SK-N-SH (cell line): ENCODE results near the gene RAPH1. TPM values are rescaled to one million over a fixed set of nuclear protein-coding genes. Genes with fewer than 3 reads are reported as not detected.
A peak's percentile ranks its signal among the peaks of the same experiment; 100 is the strongest.

Experiments
- CTCF ChIA-PET: fragments of 300-600, 350-600 bp; formaldehyde crosslinking; extraction: SDS; loops from one replicate; lab custom pipeline; 2021; lab: Yijun Ruan, JAX
- POLR2A ChIA-PET: fragments of 350-600 bp; sonication (Branson Sonifier 250); formaldehyde crosslinking; extraction: SDS; loops from one replicate; lab custom pipeline; 2020; ENCODE audit warnings: antibody characterized with exemption, inconsistent platforms; lab: Yijun Ruan, JAX
- DNase-seq: peaks from one replicate; pipeline ENCODE4 v3.0.0; 2012
- H2AFZ ChIP-seq: fragments of 200-600 bp; sonication (generic); 2 replicates; pipeline ENCODE4 v1.8.1; 2016; ENCODE audit warnings: antibody characterized with exemption, mild to moderate bottlenecking, low read depth
- H3F3A ChIP-seq: fragments of 200-600 bp; sonication (generic); replicated peaks from 2 replicates; pipeline ENCODE3; 2016; ENCODE audit warnings: antibody characterized with exemption, mild to moderate bottlenecking; ENCODE audit not compliant: insufficient read depth
- H3K27ac ChIP-seq, 2 experiments: fragments of 200-500 bp in 1 of 2; fragments of 200-600 bp in 1 of 2; sonication (Bioruptor generic) in 1 of 2; sonication (generic), shearing (Covaris generic) in 1 of 2; 2 replicates each; pipeline versions ENCODE4 v1.5.1 to v1.6.1; 2014 to 2016; ENCODE audit warnings: low read depth in 2 of 2, inconsistent platforms in 1 of 2, low read length in 1 of 2, mild to moderate bottlenecking in 1 of 2, mixed read lengths in 1 of 2
- H3K27me3 ChIP-seq: fragments of 200-600 bp; sonication (generic), shearing (Covaris generic); 2 replicates; pipeline ENCODE4 v1.6.1; 2016; ENCODE audit warnings: mixed run types; ENCODE audit not compliant: insufficient read depth
- H3K36me3 ChIP-seq, 2 experiments: fragments of 200-500 bp in 1 of 2; fragments of 200-600 bp in 1 of 2; sonication (Bioruptor generic) in 1 of 2; sonication (generic) in 1 of 2; replicated peaks in 1 of 2; 2 replicates each; pipeline versions ENCODE3 to v1.5.1; 2014 to 2016; ENCODE audit warnings: low read length in 1 of 2, mild to moderate bottlenecking in 1 of 2; ENCODE audit not compliant: insufficient read depth in 2 of 2, control insufficient read depth in 1 of 2
- H3K4me1 ChIP-seq, 2 experiments: fragments of 200-500 bp in 1 of 2; fragments of 200-600 bp in 1 of 2; sonication (Bioruptor generic) in 1 of 2; sonication (generic), shearing (Covaris generic) in 1 of 2; 2 replicates each; pipeline versions ENCODE4 v1.5.1 to v1.6.1; 2014 to 2016; ENCODE audit warnings: low read depth in 1 of 2, low read length in 1 of 2, mixed run types in 1 of 2; ENCODE audit not compliant: insufficient read depth in 2 of 2, control insufficient read depth in 1 of 2
- H3K4me2 ChIP-seq: fragments of 200-600 bp; sonication (generic), shearing (Covaris generic); 2 replicates; pipeline ENCODE4 v1.6.1; 2017; ENCODE audit warnings: mixed run types
- H3K4me3 ChIP-seq, 2 experiments: fragments of 200-500 bp in 1 of 2; fragments of 200-600 bp in 1 of 2; sonication (Bioruptor generic) in 1 of 2; sonication (generic), shearing (Covaris generic) in 1 of 2; 2 replicates each; pipeline versions ENCODE4 v1.5.1 to v1.8.1; 2014 to 2016; ENCODE audit warnings: low read depth in 2 of 2, inconsistent platforms in 1 of 2, low read length in 1 of 2, mild to moderate bottlenecking in 1 of 2, mixed read lengths in 1 of 2, moderate library complexity in 1 of 2
- H3K79me2 ChIP-seq: fragments of 200-600 bp; sonication (generic); 2 replicates; pipeline ENCODE4 v1.8.1; 2017; ENCODE audit warnings: mild to moderate bottlenecking; ENCODE audit not compliant: insufficient read depth
- H3K9ac ChIP-seq: fragments of 200-600 bp; sonication (generic); 2 replicates; pipeline ENCODE4 v1.6.1; 2017; ENCODE audit warnings: mixed run types
- H3K9me2 ChIP-seq: fragments of 200-600 bp; sonication (generic); 2 replicates; pipeline ENCODE4 v1.6.1; 2017; ENCODE audit warnings: mixed run types
- H3K9me3 ChIP-seq: fragments of 200-600 bp; sonication (generic); 2 replicates; pipeline ENCODE4 v1.6.1; 2017; ENCODE audit warnings: mixed run types, mild to moderate bottlenecking, moderate library complexity
- H4K20me1 ChIP-seq: fragments of 200-600 bp; sonication (generic); 2 replicates; pipeline ENCODE4 v1.6.1; 2017; ENCODE audit warnings: mild to moderate bottlenecking, mixed run types; ENCODE audit not compliant: insufficient read depth
- CHD2 ChIP-seq: fragments of 150-350 bp; IDR thresholded peaks from 2 replicates; pipeline ENCODE4 v1.6.1; 2018; ENCODE audit warnings: low read length; ENCODE audit not compliant: partially characterized antibody
- ELF1 ChIP-seq: IDR thresholded peaks from 2 replicates; pipeline ENCODE4 v1.4.0; 2012
- FOXJ3 ChIP-seq: sonication (generic); formaldehyde crosslinking; IDR thresholded peaks from 2 replicates; pipeline ENCODE4 v1.5.1; 2020; ENCODE audit warnings: mild to moderate bottlenecking, missing genetic modification reagents
- GABPA ChIP-seq: IDR thresholded peaks from 2 replicates; pipeline ENCODE4 v1.4.0; 2012; ENCODE audit warnings: low read depth, mild to moderate bottlenecking
- IRF3 ChIP-seq: fragments of 150-350 bp; IDR thresholded peaks from 2 replicates; pipeline ENCODE4 v1.6.1; 2016; ENCODE audit warnings: mild to moderate bottlenecking, low read depth, low read length
- MEF2A ChIP-seq: IDR thresholded peaks from 2 replicates; pipeline ENCODE4 v1.4.0; 2012; ENCODE audit warnings: low read depth, borderline replicate concordance
- MXI1 ChIP-seq: IDR thresholded peaks from 2 replicates; pipeline ENCODE4 v1.6.1; 2012; ENCODE audit warnings: mild to moderate bottlenecking, low read depth, low read length, improper control_type of control experiment
- POLR2AphosphoS5 ChIP-seq: IDR thresholded peaks from 2 replicates; pipeline ENCODE4 v1.6.1; 2012; ENCODE audit warnings: low read depth, low read length
- RCOR1 ChIP-seq: fragments of 150-350 bp; IDR thresholded peaks from 2 replicates; pipeline ENCODE4 v1.6.1; 2017; ENCODE audit warnings: antibody characterized with exemption, low read length
- REST ChIP-seq: IDR thresholded peaks from 2 replicates; pipeline ENCODE4 v1.6.1; 2012; ENCODE audit warnings: mild to moderate bottlenecking, low read depth, low read length, moderate library complexity
- RFX5 ChIP-seq: IDR thresholded peaks from 2 replicates; pipeline ENCODE4 v1.6.1; 2012; ENCODE audit warnings: mild to moderate bottlenecking, improper control_type of control experiment, low read length
- RXRA ChIP-seq: IDR thresholded peaks from 2 replicates; pipeline ENCODE4 v1.4.0; 2012; ENCODE audit warnings: low read depth, mild to moderate bottlenecking, borderline replicate concordance
- SIN3A ChIP-seq: IDR thresholded peaks from 2 replicates; pipeline ENCODE4 v1.6.1; 2012; ENCODE audit warnings: low read depth, mild to moderate bottlenecking, low read length, moderate library complexity, borderline replicate concordance
- SMC3 ChIP-seq: IDR thresholded peaks from 2 replicates; pipeline ENCODE4 v1.6.1; 2012; ENCODE audit warnings: low read depth, low read length, improper control_type of control experiment
- TAF1 ChIP-seq: IDR thresholded peaks from 2 replicates; pipeline ENCODE4 v1.6.1; 2012; ENCODE audit warnings: low read depth, mild to moderate bottlenecking, low read length, moderate library complexity, borderline replicate concordance
- TCF12 ChIP-seq: IDR thresholded peaks from 2 replicates; pipeline ENCODE4 v1.4.0; 2012
- TEAD4 ChIP-seq: IDR thresholded peaks from 2 replicates; pipeline ENCODE4 v1.4.0; 2012; ENCODE audit warnings: mild to moderate bottlenecking, borderline replicate concordance; ENCODE audit not compliant: insufficient read depth
- whole genome bisulfite sequencing: methylation state at CpG from one replicate; pipeline ENCODE4 v1.1.6; 2017; ENCODE audit warnings: low lambda C conversion rate; 5-methylcytosine and 5-hydroxymethylcytosine counted together
- polyA plus RNA-seq, 3 experiments: library from polyadenylated mRNA; depleted of rRNA; stranded (reverse); fragments of >200 nt; gene quantifications; 2 replicates each; pipeline ENCODE4 v1.2.3, GENCODE V29; 2012
- TF ChIP-seq, protein P1 (sequence below): IDR thresholded peaks from 2 replicates; pipeline ENCODE4; 2012
- TF ChIP-seq, protein P2 (sequence below): IDR thresholded peaks from 2 replicates; pipeline ENCODE4 v1.4.0; 2012; ENCODE audit warnings: low read depth, borderline replicate concordance

RAPH1 gene
- polyA plus RNA-seq, 1 of the 3 experiments (the other 2 are of a cell fraction) = 6.7 TPM

GRCh38 chr2:203582468-203582867 lies 47.4 kb upstream of the RAPH1 start:
- no peak overlapping the region for H3K4me2 ChIP-seq
- H3K36me3 ChIP-seq = no peaks in the 10 kb centered on the region
- no peaks in the 10 kb centered on the region for H3K27me3 ChIP-seq
- TF ChIP-seq IRF3 (no peak), RXRA (no peak), RFX5 (no peak), MEF2A (no peak), TAF1 (no peak), CHD2 (no peak), TCF12 (no peak)
- TF ChIP-seq, protein P1, sequence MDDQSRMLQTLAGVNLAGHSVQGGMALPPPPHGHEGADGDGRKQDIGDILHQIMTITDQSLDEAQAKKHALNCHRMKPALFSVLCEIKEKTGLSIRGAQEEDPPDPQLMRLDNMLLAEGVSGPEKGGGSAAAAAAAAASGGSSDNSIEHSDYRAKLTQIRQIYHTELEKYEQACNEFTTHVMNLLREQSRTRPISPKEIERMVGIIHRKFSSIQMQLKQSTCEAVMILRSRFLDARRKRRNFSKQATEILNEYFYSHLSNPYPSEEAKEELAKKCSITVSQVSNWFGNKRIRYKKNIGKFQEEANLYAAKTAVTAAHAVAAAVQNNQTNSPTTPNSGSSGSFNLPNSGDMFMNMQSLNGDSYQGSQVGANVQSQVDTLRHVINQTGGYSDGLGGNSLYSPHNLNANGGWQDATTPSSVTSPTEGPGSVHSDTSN = no peak
- DNase-seq = no peak
- H3K9me3 ChIP-seq = no peaks in the 10 kb centered on the region
- H3K4me1 ChIP-seq = peaks cover 5 to 12% of the 10 kb centered on the region in 2 experiments; a peak in 3 of 4 replicates
- no peak overlapping the region for H3K4me3 ChIP-seq
- H4K20me1 ChIP-seq = no peaks in the 10 kb centered on the region
- H3K9ac ChIP-seq = no peak overlapping the region
- ChIA-PET POLR2A (no interaction called here), CTCF (interaction anchor here (1.9 kb wide), 1 partner anchor 20 kb away, joined by 7 read pairs; no protein-coding TSS in a partner anchor)
- WGBS = 80% methylated on average over 3 of the region's 3 CpGs
- H3K27ac ChIP-seq = no peak overlapping the region
- H3K79me2 ChIP-seq = no peaks in the 10 kb centered on the region
- peak overlapping the region; percentile 3; the same call in 1 of the 2 replicates for H2AFZ ChIP-seq
- H3F3A ChIP-seq = no peaks in the 10 kb centered on the region
- H3K9me2 ChIP-seq = no peaks in the 10 kb centered on the region

- H3K4me3 ChIP-seq = no peak overlapping the region
- no peak overlapping the region for H3K27ac ChIP-seq
- ChIA-PET CTCF (no interaction called here), POLR2A (no interaction called here)
- WGBS = 91% methylated on average over 4 of the region's 5 CpGs
- peaks cover 5 to 12% of the 10 kb centered on the region in 2 experiments; a peak in 3 of 4 replicates for H3K4me1 ChIP-seq
- H3K9ac ChIP-seq = no peak overlapping the region; the same call in 1 of the 2 replicates
- H3K4me2 ChIP-seq = no peak overlapping the region
- no peaks in the 10 kb centered on the region for H3F3A ChIP-seq
- no peaks in the 10 kb centered on the region for H3K27me3 ChIP-seq
- H2AFZ ChIP-seq = no peak overlapping the region; the same call in 1 of the 2 replicates
- H3K36me3 ChIP-seq = no peaks in the 10 kb centered on the region
- DNase-seq = no peak
- no peaks in the 10 kb centered on the region for H3K79me2 ChIP-seq
- H4K20me1 ChIP-seq = no peaks in the 10 kb centered on the region
- H3K9me3 ChIP-seq = no peaks in the 10 kb centered on the region
- no peaks in the 10 kb centered on the region for H3K9me2 ChIP-seq
- TF ChIP-seq TEAD4 = no peak
- no peak for TF ChIP-seq POLR2AphosphoS5
- TF ChIP-seq ELF1 = no peak
- TF ChIP-seq RCOR1 = no peak
- TF ChIP-seq MXI1 = no peak
- TF ChIP-seq SIN3A = no peak
- TF ChIP-seq, protein P1 = no peak
- no peak for TF ChIP-seq REST
- no peak for TF ChIP-seq IRF3
- TF ChIP-seq, protein P2, sequence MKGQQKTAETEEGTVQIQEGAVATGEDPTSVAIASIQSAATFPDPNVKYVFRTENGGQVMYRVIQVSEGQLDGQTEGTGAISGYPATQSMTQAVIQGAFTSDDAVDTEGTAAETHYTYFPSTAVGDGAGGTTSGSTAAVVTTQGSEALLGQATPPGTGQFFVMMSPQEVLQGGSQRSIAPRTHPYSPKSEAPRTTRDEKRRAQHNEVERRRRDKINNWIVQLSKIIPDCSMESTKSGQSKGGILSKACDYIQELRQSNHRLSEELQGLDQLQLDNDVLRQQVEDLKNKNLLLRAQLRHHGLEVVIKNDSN = no peak
- TF ChIP-seq RFX5 = no peak
- TF ChIP-seq FOXJ3 (CRISPR knock-in tag) = no peak
- TF ChIP-seq RXRA = no peak
- no peak for TF ChIP-seq GABPA
- TF ChIP-seq SMC3 = no peak
Measured at GRCh38 chr2:203580844-203581243, 45.7 kb upstream of the RAPH1 start.
